ENCODE results near the gene FTCDNL1.

- TF ChIP-seq CBX8 (IDR thresholded peaks at IDR 0.05): no peak
- TF ChIP-seq HOXB5 (CRISPR knock-in tag; IDR thresholded peaks at IDR 0.05): no peak
- no peak for TF ChIP-seq KDM1A (IDR thresholded peaks at IDR 0.05; ENCODE audit: low read depth)
- no peak for TF ChIP-seq CTCF (IDR thresholded peaks at IDR 0.05)
- TF ChIP-seq RAD21 (conservative IDR thresholded peaks at IDR 0.05 in 1 of 2, IDR thresholded peaks at IDR 0.05 in 1 of 2): no peak
- TF ChIP-seq ESRRA (IDR thresholded peaks at IDR 0.05; ENCODE audit: borderline replicate concordance, low read length): no peak
- no peak for TF ChIP-seq RFX5 (IDR thresholded peaks at IDR 0.05)
- TF ChIP-seq CEBPB (IDR thresholded peaks at IDR 0.05): no peak
- no peak for TF ChIP-seq JUN (IDR thresholded peaks at IDR 0.05)
- TF ChIP-seq MAFK (IDR thresholded peaks at IDR 0.05; ENCODE audit: partially characterized antibody): no peak
- TF ChIP-seq REST (IDR thresholded peaks at IDR 0.05): no peak
- no peak for TF ChIP-seq TP53 (CRISPR knock-in tag; IDR thresholded peaks at IDR 0.05)
- no peak for TF ChIP-seq POLR2A (IDR thresholded peaks at IDR 0.05; ENCODE audit: low read length)
These were observed 86.7 kb downstream of the FTCDNL1 start for GRCh38 chr2:199764273-199764800.

Data from A549 (cell line).